BE2C (cell line): ENCODE data around the gene BMP8A.
"Not testable (repeated sequence)": the region's sequence is repeated elsewhere in the genome, so short reads cannot be mapped to it uniquely, and the experiment has no call there.

ENCODE experiments used
- DNase-seq: peaks from one replicate; pipeline ENCODE4 v3.0.0-alpha.2; 2020
- H3K27me3 ChIP-seq: fragments of 250-450 bp; sonication (Bioruptor Pico); 2 replicates; pipeline ENCODE4 v1.5.1; 2020; ENCODE audit warnings: mild to moderate bottlenecking
- H3K36me3 ChIP-seq: fragments of 250-450 bp; sonication (Bioruptor Pico); 2 replicates; pipeline ENCODE4 v1.5.1; 2020; ENCODE audit warnings: mild to moderate bottlenecking
- H3K4me1 ChIP-seq: fragments of 250-450 bp; sonication (Bioruptor Pico); 2 replicates; pipeline ENCODE4 v1.5.1; 2020
- H3K4me3 ChIP-seq: 2 replicates; pipeline ENCODE4 v1.5.1; 2011; ENCODE audit warnings: low read depth, low read length
- H3K9me3 ChIP-seq: fragments of 250-450 bp; sonication (Bioruptor Pico); 2 replicates; pipeline ENCODE4 v1.5.1; 2020
- TF ChIP-seq, protein P1 (sequence below): IDR thresholded peaks from 2 replicates; pipeline ENCODE4 v1.5.1; 2012; ENCODE audit warnings: mild to moderate bottlenecking, low read depth, low read length

The BMP8A gene

DNA sequence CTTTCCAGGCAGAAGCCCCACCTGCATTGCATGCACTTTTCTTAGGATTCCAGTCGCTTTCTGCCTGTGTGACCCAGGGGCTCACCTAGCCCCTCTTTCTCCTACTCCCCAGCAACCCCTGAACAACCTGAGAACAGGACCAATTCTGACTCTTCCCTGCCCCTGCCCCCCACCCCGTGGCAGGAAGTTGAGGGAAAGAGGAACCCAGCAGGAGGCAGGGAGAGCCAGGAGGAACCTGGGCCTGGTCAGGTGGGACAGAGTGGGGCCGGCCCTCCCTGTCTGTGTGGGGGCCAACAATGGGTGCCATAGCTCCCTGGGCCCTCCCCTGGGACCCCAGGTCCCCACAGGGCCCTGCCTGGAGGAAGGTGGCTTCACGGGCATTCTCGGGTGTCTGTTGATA, 6.1 kb downstream of the BMP8A start:
- TF ChIP-seq, protein P1, sequence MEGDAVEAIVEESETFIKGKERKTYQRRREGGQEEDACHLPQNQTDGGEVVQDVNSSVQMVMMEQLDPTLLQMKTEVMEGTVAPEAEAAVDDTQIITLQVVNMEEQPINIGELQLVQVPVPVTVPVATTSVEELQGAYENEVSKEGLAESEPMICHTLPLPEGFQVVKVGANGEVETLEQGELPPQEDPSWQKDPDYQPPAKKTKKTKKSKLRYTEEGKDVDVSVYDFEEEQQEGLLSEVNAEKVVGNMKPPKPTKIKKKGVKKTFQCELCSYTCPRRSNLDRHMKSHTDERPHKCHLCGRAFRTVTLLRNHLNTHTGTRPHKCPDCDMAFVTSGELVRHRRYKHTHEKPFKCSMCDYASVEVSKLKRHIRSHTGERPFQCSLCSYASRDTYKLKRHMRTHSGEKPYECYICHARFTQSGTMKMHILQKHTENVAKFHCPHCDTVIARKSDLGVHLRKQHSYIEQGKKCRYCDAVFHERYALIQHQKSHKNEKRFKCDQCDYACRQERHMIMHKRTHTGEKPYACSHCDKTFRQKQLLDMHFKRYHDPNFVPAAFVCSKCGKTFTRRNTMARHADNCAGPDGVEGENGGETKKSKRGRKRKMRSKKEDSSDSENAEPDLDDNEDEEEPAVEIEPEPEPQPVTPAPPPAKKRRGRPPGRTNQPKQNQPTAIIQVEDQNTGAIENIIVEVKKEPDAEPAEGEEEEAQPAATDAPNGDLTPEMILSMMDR: no peak
- Histone ChIP-seq H3K36me3 (no peaks in the 10 kb centered on the region), H3K4me3 (no peak overlapping the region), H3K4me1 (no peaks in the 10 kb centered on the region), H3K27me3 (no peaks in the 10 kb centered on the region), H3K9me3 (no peaks in the 10 kb centered on the region)
- no peak for DNase-seq

DNA sequence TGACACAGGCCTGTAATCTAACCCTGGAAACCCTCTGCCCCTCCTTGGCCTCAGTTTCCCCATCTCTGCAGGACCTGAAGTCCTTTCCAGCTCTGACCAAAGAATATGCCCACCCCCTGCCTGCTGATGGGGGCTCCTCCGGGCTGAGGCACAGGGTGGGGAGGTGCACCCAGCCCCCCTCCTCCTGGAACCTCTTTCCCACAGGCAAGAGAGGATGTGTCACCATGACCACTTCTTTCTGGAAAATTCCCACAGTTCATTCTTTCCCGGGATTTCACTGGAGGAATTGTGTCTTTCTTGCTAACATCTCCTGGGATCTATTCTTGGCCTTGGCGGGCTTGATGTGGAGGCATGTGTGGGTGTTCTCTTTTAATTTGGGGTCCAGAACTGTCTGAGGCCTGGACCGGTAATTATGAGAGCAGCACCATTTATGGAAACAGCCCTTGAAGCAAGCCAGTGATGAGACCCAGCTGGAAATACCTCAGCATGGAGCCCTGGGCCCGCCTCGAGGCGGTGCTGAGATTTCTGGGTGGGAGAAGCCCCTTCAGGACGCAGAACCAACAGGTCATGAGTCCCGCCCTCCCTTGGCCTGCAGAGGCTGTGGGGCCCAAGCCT, 6.8 kb downstream of the BMP8A start:
- H3K4me1 ChIP-seq, DNase-seq: not testable (repeated sequence)

DNA sequence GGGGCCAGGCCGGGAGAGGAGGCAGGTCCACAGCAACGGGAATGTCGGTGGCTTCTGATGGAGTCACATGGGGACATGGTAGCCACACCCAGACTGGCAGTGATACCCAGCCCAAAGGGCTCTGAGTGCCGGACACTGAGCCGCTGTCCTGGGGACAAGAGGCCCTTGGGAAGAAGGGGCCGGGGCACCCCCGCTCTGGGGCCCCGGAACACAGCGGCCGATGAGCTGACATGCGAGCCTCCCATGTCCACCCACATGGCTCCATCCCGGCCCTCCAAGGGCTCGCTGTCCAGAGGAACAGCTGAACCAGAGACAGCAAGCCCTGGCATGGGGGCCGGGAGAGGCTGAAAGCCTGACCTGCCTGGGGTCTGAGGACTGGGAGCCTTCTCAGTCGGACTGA, 7.4 kb downstream of the BMP8A start:
- not testable (repeated sequence) for DNase-seq, H3K4me3 ChIP-seq, H3K27me3 ChIP-seq, H3K36me3 ChIP-seq, H3K9me3 ChIP-seq, H3K4me1 ChIP-seq

More for the DNA sequence above, 6.8 kb downstream of the BMP8A start:
- not testable (repeated sequence) for H3K9me3 ChIP-seq, H3K4me3 ChIP-seq, H3K27me3 ChIP-seq, H3K36me3 ChIP-seq

DNA sequence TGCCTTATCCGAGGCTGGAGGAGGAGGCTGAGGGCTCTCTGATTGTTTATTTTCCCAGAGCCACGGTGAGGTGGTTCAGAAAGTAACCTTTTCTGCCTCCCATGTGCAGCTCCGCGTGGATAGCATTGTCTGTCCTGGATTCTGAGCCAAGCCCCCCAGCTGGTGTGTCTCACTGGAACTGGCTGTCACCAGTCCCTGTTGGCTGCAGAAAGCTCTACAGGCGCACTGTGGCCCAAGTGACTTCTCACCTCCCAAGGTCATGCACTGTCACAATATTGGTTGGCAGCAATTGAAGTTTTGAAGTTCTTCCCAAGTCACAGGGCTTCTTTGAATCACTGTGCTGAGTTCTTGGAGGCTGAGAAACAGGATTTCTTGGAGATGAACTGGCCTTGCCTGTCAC, 8.2 kb downstream of the BMP8A start:
- H3K27me3 ChIP-seq: no peaks in the 10 kb centered on the region
- no peaks in the 10 kb centered on the region for H3K9me3 ChIP-seq
- TF ChIP-seq, protein P1: no peak
- H3K36me3 ChIP-seq: no peaks in the 10 kb centered on the region
- no peak for DNase-seq
- no peak overlapping the region for H3K4me3 ChIP-seq
- no peaks in the 10 kb centered on the region for H3K4me1 ChIP-seq

DNA sequence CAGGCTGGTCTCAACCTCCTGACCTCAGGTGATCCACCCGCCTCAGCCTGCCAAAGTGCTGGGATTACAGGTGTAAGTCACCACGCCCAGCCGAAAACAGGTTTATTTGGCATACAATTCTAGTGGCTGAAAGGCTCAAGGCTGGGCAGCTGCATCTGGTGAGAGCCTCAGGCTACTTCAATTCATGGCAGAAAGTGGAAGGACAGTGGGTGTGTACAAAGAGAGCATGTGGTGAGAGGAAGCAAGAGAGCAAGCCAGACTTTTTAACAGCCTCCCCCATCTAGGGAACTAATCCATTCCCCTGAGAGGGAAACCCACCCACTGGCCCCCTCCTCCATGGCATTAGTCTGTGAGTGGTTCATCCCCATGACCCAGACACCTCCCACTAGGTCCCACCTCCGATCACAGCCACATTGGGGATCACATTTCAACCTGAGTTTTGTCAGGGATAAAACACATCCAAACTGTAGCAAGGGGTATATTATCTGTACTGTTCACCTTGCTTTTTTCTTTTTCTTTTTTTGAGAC, 9.5 kb downstream of the BMP8A start:
- no peaks in the 10 kb centered on the region for H3K36me3 ChIP-seq
- no peaks in the 10 kb centered on the region for H3K9me3 ChIP-seq
- no peak overlapping the region for H3K4me3 ChIP-seq
- H3K27me3 ChIP-seq: no peaks in the 10 kb centered on the region
- TF ChIP-seq, protein P1: no peak
- H3K4me1 ChIP-seq: no peaks in the 10 kb centered on the region
- DNase-seq: no peak

DNA sequence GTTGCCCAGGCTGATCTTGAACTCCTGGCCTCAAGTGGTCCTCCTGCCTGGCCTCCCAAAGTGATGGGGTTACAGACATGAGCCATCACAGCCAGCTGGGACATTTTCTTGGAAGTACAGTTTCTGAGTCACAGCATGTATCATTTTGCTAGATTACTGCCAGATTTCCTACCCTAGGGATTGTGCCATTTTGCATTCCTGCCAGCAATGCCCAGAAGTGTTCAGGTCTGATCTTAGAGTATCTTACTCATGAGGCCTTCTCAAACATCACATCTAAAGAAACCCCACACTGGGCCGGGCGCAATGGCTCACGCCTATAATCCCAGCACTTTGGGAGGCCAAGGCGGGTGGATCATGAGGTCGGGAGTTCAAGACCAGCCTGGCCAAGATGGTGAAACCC, 10.2 kb downstream of the BMP8A start:
- Histone ChIP-seq H3K9me3 (no peaks in the 10 kb centered on the region), H3K36me3 (no peaks in the 10 kb centered on the region), H3K27me3 (no peaks in the 10 kb centered on the region), H3K4me1 (no peaks in the 10 kb centered on the region), H3K4me3 (no peak overlapping the region)
- DNase-seq: no peak
- TF ChIP-seq, protein P1: no peak

DNA sequence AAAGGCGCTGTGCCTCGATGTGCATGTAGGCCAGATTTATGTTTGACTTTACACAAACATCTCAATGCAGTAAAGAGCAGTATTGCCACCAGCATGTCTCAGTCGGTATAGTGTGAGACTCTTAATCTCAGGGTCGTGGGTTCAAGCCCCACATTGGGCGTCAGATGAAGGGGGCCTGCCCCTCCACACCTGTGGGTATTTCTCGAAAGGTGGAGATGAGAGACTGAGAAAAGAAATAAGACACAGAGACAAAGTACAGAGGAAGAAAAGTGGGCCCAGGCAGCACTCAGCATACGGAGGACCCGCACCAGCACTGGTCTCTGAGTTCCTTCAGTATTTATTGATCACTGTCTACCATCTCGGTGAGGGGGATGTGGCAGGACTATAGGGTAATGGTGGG, 13.0 kb downstream of the BMP8A start:
- H3K36me3 ChIP-seq, H3K4me3 ChIP-seq, H3K27me3 ChIP-seq, DNase-seq, H3K9me3 ChIP-seq, H3K4me1 ChIP-seq: not testable (repeated sequence)

DNA sequence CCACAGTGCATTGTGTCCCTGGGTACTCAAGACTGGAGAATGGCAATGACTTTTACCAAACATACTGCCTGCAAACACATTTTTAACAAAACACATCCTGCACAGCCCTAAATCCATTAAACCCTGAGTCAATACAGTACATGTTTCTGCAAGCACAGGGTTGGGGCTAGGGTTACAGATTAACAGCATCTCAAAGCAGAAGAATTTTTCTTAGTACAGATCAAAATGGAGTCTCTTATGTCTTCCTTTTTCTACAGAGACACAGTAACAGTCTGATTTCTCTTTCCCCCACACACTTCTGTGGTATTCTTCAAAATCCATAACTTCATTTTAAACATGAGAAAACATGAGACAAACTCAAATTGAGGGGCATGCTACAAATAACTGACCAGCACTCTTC, 13.9 kb downstream of the BMP8A start:
- no peaks in the 10 kb centered on the region for H3K27me3 ChIP-seq
- no peaks in the 10 kb centered on the region for H3K4me1 ChIP-seq
- H3K36me3 ChIP-seq: no peaks in the 10 kb centered on the region
- no peak overlapping the region for H3K4me3 ChIP-seq
- TF ChIP-seq, protein P1: no peak
- no peak for DNase-seq
- H3K9me3 ChIP-seq: no peaks in the 10 kb centered on the region
